Measurements from ENCODE around the gene LILRA6.
"Not testable (repeated sequence)": the region's sequence is repeated elsewhere in the genome, so short reads cannot be mapped to it uniquely, and the experiment has no call there.

DNA sequence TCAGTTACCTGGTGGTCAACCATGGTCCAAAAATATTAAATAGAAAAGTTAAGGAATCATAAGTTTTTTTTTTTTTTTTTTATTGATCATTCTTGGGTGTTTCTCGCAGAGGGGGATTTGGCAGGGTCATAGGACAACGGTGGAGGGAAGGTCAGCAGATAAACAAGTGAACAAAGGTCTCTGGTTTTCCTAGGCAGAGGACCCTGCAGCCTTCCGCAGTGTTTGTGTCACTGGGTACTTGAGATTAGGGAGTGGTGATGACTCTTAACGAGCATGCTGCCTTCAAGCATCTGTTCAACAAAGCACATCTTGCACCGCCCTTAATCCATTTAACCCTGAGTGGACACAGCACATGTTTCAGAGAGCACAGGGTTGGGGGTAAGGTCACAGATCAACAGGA, 28.4 kb downstream of the LILRA6 start:
- not testable (repeated sequence) for TF ChIP-seq ZBTB1 (CRISPR knock-in tag; IDR thresholded peaks at IDR 0.05; ENCODE audit: borderline replicate concordance); SRSF9 (IDR thresholded peaks at IDR 0.05; ENCODE audit: borderline replicate concordance, insufficient read depth, low read depth, low read length, poor library complexity, severe bottlenecking); SOX6 (IDR thresholded peaks at IDR 0.05); SOX6 (CRISPR knock-in tag; IDR thresholded peaks at IDR 0.05); KLF16 (CRISPR knock-in tag; IDR thresholded peaks at IDR 0.05)

Data from HepG2 (cell line).